ENCODE data around the gene RALGAPA1. TPM values are rescaled to one million over a fixed set of nuclear protein-coding genes. Genes with fewer than 3 reads are reported as not detected.

RALGAPA1 gene
- total and polyA plus RNA-seq, 2 of the 13 experiments (the other 11 are each of a cell fraction or from before 2014, with no cell fraction given) = 65.0 to 89.2 TPM

DNA sequence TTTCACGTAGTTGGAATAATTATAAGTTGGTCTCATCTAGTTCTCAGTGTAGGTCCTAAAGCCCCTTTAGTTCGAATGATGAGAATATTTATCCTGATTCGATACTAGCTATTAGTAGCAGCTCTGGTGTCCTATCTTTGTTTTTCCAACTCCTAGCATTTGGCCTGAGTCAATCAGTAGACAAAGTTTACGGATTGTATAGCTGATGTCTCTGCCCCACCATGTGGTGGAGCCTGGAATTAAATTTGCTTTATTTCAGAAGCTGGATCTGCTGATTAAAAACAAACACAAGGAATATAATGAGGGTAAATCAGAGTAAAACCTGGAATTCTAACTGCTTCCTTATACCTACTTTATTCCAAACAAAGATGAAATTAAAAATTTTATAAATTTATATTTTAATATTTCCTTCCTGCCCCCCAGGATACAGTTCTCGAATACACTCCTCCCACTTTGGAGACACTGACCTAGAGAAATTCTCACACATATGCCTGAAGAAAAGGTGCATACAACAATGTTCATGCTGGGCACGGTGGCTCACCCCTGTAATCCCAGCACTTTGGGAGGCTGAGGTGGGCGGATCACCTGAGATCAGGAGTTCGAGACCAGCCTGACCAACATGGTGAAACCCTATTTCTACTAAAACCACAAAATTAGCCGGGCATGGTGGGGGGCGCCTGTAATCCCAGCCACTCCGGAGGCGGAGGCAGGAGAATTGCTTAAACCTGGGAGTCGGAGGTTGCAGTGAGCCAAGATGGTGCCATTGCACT is 9.4 kb upstream of the RALGAPA1 start (continued):
- TF ChIP-seq, protein P1, sequence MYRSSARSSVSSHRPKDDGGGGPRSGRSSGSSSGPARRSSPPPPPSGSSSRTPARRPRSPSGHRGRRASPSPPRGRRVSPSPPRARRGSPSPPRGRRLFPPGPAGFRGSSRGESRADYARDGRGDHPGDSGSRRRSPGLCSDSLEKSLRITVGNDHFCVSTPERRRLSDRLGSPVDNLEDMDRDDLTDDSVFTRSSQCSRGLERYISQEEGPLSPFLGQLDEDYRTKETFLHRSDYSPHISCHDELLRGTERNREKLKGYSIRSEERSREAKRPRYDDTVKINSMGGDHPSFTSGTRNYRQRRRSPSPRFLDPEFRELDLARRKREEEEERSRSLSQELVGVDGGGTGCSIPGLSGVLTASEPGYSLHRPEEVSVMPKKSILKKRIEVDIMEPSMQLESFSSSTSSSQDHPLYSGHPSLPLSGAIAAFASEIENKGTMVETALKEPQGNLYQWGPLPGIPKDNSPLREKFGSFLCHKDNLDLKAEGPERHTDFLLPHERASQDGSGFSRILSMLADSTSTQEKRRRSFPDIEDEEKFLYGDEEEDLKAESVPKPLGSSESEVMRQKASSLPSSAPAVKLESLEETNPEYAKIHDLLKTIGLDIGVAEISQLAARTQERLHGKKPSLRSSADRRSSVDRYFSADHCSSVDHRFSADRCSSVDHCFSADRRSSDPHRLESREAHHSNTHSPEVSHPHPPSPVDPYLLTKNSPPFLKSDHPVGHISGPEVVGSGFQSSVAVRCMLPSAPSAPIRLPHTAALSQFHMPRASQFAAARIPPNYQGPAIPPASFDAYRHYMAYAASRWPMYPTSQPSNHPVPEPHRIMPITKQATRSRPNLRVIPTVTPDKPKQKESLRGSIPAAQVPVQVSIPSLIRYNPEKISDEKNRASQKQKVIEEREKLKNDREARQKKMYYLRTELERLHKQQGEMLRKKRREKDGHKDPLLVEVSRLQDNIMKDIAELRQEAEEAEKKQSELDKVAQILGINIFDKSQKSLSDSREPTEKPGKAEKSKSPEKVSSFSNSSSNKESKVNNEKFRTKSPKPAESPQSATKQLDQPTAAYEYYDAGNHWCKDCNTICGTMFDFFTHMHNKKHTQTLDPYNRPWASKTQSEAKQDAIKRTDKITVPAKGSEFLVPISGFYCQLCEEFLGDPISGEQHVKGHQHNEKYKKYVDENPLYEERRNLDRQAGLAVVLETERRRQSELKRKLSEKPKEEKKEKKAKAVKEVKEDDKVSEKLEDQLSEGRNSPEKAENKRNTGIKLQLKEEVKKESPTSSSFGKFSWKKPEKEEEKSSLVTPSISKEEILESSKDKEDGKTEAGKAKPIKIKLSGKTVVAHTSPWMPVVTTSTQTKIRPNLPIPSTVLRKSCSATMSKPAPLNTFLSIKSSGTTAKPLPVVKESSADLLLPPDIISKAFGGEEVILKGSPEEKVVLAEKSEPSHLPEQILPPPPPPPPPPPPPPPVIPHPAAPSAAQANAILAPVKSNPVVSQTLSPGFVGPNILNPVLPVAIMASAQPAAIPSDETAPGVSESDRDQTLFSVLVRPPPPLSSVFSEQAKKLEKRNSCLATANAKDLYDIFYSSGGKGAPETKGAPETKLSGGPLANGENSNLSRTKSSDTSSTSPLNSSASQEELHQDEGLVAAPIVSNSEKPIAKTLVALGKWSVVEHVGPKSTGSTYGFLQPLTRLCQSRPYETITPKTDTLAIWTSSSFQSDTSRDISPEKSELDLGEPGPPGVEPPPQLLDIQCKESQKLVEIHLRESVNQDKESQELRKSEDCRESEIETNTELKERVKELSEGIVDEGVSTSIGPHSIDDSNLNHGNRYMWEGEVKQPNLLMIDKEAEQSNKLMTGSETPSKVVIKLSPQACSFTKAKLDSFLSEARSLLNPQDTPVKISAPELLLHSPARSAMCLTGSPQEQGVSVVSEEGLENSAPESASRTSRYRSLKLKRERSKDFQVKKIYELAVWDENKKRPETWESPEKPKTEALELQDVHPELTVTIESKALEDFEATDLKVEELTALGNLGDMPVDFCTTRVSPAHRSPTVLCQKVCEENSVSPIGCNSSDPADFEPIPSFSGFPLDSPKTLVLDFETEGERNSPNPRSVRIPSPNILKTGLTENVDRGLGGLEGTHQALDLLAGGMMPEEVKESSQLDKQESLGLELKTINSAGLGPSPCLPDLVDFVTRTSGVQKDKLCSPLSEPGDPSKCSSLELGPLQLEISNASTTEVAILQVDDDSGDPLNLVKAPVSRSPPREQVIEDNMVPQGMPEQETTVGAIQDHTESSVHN (CRISPR knock-in tag; IDR thresholded peaks at IDR 0.05) = no peak
- TF ChIP-seq, protein P2, sequence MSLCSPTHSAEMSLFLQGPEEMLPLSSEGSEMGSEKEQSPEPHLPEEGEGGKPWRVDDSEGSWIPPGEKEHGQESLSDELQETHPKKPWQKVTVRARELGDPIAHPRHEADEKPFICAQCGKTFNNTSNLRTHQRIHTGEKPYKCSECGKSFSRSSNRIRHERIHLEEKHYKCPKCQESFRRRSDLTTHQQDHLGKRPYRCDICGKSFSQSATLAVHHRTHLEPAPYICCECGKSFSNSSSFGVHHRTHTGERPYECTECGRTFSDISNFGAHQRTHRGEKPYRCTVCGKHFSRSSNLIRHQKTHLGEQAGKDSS (CRISPR knock-in tag; IDR thresholded peaks at IDR 0.05; ENCODE audit: borderline replicate concordance, low read depth) = no peak
- no peak for TF ChIP-seq ZNF589 (CRISPR knock-in tag; conservative IDR thresholded peaks at IDR 0.05)
- TF ChIP-seq, protein P3, sequence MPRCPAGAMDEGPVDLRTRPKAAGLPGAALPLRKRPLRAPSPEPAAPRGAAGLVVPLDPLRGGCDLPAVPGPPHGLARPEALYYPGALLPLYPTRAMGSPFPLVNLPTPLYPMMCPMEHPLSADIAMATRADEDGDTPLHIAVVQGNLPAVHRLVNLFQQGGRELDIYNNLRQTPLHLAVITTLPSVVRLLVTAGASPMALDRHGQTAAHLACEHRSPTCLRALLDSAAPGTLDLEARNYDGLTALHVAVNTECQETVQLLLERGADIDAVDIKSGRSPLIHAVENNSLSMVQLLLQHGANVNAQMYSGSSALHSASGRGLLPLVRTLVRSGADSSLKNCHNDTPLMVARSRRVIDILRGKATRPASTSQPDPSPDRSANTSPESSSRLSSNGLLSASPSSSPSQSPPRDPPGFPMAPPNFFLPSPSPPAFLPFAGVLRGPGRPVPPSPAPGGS (CRISPR knock-in tag; IDR thresholded peaks at IDR 0.05) = no peak
- TF ChIP-seq TGIF2 (CRISPR knock-in tag; IDR thresholded peaks at IDR 0.05) = no peak
- TF ChIP-seq ZNF839 (CRISPR knock-in tag; IDR thresholded peaks at IDR 0.05; ENCODE audit: borderline replicate concordance) = no peak
- TF ChIP-seq, protein P4, sequence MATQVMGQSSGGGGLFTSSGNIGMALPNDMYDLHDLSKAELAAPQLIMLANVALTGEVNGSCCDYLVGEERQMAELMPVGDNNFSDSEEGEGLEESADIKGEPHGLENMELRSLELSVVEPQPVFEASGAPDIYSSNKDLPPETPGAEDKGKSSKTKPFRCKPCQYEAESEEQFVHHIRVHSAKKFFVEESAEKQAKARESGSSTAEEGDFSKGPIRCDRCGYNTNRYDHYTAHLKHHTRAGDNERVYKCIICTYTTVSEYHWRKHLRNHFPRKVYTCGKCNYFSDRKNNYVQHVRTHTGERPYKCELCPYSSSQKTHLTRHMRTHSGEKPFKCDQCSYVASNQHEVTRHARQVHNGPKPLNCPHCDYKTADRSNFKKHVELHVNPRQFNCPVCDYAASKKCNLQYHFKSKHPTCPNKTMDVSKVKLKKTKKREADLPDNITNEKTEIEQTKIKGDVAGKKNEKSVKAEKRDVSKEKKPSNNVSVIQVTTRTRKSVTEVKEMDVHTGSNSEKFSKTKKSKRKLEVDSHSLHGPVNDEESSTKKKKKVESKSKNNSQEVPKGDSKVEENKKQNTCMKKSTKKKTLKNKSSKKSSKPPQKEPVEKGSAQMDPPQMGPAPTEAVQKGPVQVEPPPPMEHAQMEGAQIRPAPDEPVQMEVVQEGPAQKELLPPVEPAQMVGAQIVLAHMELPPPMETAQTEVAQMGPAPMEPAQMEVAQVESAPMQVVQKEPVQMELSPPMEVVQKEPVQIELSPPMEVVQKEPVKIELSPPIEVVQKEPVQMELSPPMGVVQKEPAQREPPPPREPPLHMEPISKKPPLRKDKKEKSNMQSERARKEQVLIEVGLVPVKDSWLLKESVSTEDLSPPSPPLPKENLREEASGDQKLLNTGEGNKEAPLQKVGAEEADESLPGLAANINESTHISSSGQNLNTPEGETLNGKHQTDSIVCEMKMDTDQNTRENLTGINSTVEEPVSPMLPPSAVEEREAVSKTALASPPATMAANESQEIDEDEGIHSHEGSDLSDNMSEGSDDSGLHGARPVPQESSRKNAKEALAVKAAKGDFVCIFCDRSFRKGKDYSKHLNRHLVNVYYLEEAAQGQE (IDR thresholded peaks at IDR 0.05; ENCODE audit: borderline replicate concordance in 1 of 2, low read depth in 1 of 2, low read length in 2 of 2) = no peak
- TF ChIP-seq, protein P5, sequence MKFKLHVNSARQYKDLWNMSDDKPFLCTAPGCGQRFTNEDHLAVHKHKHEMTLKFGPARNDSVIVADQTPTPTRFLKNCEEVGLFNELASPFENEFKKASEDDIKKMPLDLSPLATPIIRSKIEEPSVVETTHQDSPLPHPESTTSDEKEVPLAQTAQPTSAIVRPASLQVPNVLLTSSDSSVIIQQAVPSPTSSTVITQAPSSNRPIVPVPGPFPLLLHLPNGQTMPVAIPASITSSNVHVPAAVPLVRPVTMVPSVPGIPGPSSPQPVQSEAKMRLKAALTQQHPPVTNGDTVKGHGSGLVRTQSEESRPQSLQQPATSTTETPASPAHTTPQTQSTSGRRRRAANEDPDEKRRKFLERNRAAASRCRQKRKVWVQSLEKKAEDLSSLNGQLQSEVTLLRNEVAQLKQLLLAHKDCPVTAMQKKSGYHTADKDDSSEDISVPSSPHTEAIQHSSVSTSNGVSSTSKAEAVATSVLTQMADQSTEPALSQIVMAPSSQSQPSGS (CRISPR knock-in tag; IDR thresholded peaks at IDR 0.05) = peak; percentile 14; the same call in 1 of the 2 replicates
- peak; percentile 62; the same call in 1 of the 2 replicates for TF ChIP-seq ZNF331 (CRISPR knock-in tag; IDR thresholded peaks at IDR 0.05)
- TF ChIP-seq ZC3H13 (CRISPR knock-in tag; IDR thresholded peaks at IDR 0.05) = no peak
- peak; percentile 49; the same call in 1 of the 2 replicates for TF ChIP-seq ZSCAN9 (CRISPR knock-in tag; IDR thresholded peaks at IDR 0.05; ENCODE audit: borderline replicate concordance)
- 0 out of 2 replicates have a peak, but pooled peaks have one; percentile 70 for TF ChIP-seq ZNF383 (CRISPR knock-in tag; IDR thresholded peaks at IDR 0.05; ENCODE audit: borderline replicate concordance)
